GM12878 (cell line): Measurements from ENCODE around the gene TNRC18.
"Not testable (repeated sequence)": the region's sequence is repeated elsewhere in the genome, so short reads cannot be mapped to it uniquely, and the experiment has no call there.

Source experiments
- BMI1 ChIP-seq: fragments of 450-650 bp; IDR thresholded peaks from 2 replicates; pipeline ENCODE4 v1.6.1; 2016; ENCODE audit warnings: mild to moderate bottlenecking, moderate library complexity, borderline replicate concordance
- HDGF ChIP-seq: fragments of 450-650 bp; IDR thresholded peaks from 2 replicates; pipeline ENCODE4 v1.6.1; 2016; ENCODE audit warnings: antibody characterized with exemption
- RAD21 ChIP-seq: IDR thresholded peaks from 2 replicates; pipeline ENCODE4 v1.6.1; 2011; ENCODE audit warnings: mild to moderate bottlenecking, low read depth, low read length, moderate library complexity; ENCODE audit not compliant: insufficient read depth
- SIN3A ChIP-seq: IDR thresholded peaks from 2 replicates; pipeline ENCODE4 v1.6.1; 2012; ENCODE audit warnings: low read depth, low read length, improper control_type of control experiment
- SMAD1 ChIP-seq: fragments of 450-650 bp; IDR thresholded peaks from 2 replicates; pipeline ENCODE4 v1.6.1; 2018; ENCODE audit warnings: mild to moderate bottlenecking, low read depth; ENCODE audit not compliant: partially characterized antibody
- SP1 ChIP-seq: IDR thresholded peaks from one replicate; pipeline ENCODE4 v1.6.1; 2011; ENCODE audit warnings: low read depth, low read length
- TCF7 ChIP-seq: IDR thresholded peaks from 2 replicates; pipeline ENCODE4 v1.6.1; 2014; ENCODE audit warnings: antibody characterized with exemption, borderline replicate concordance
- TF ChIP-seq, protein P1 (sequence below), 3 experiments: IDR thresholded peaks in 2 of 3; conservative IDR thresholded peaks in 1 of 3; 2 replicates each; pipeline ENCODE4 v1.5.1; 2011; ENCODE audit warnings: low read depth in 3 of 3, low read length in 3 of 3, mild to moderate bottlenecking in 3 of 3, control low read depth in 2 of 3, moderate library complexity in 2 of 3, inconsistent platforms in 1 of 3, mixed read lengths in 1 of 3; ENCODE audit not compliant: control insufficient read depth in 2 of 3, insufficient read depth in 1 of 3; ENCODE audit errors: extremely low read depth in 1 of 3
- TF ChIP-seq, protein P2 (sequence below): IDR thresholded peaks from 2 replicates; pipeline ENCODE4 v1.6.1; 2011; ENCODE audit warnings: low read depth, mild to moderate bottlenecking, low read length, moderate library complexity, borderline replicate concordance; ENCODE audit errors: extremely low read depth
- TF ChIP-seq, protein P3 (sequence below): fragments of 450-650 bp; IDR thresholded peaks from 2 replicates; pipeline ENCODE4 v1.6.1; 2017; ENCODE audit warnings: mild to moderate bottlenecking

DNA sequence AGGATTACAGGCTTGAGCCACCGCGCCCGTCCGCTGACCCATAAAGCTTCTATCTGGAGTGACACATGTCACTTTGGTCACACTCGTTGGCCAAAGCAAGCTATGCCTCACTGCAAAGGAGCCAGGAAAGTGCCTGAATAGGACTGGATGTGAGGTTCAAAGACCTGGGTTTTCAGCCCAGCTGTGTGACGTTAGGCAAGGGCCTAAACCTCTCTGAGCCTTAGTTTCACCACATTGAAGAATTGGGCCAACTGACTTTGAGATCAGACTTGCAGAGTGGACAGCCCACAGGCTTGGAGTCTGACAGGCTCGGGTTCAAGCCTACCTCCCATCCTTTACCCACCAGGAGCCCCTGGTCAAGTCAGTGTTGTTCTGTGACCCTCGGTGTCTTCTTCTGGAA lies 135.1 kb downstream of the TNRC18 start:
- TF ChIP-seq, protein P1, sequence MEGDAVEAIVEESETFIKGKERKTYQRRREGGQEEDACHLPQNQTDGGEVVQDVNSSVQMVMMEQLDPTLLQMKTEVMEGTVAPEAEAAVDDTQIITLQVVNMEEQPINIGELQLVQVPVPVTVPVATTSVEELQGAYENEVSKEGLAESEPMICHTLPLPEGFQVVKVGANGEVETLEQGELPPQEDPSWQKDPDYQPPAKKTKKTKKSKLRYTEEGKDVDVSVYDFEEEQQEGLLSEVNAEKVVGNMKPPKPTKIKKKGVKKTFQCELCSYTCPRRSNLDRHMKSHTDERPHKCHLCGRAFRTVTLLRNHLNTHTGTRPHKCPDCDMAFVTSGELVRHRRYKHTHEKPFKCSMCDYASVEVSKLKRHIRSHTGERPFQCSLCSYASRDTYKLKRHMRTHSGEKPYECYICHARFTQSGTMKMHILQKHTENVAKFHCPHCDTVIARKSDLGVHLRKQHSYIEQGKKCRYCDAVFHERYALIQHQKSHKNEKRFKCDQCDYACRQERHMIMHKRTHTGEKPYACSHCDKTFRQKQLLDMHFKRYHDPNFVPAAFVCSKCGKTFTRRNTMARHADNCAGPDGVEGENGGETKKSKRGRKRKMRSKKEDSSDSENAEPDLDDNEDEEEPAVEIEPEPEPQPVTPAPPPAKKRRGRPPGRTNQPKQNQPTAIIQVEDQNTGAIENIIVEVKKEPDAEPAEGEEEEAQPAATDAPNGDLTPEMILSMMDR (IDR thresholded peaks at IDR 0.05 in 2 of 3, conservative IDR thresholded peaks at IDR 0.05 in 1 of 3; ENCODE audit: control insufficient read depth in 2 of 3, extremely low read depth in 1 of 3, insufficient read depth in 1 of 3, low read depth in 3 of 3, low read length in 3 of 3): not testable (repeated sequence)
- TF ChIP-seq, protein P2, sequence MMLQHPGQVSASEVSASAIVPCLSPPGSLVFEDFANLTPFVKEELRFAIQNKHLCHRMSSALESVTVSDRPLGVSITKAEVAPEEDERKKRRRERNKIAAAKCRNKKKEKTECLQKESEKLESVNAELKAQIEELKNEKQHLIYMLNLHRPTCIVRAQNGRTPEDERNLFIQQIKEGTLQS: not testable (repeated sequence)
- TF ChIP-seq, protein P3, sequence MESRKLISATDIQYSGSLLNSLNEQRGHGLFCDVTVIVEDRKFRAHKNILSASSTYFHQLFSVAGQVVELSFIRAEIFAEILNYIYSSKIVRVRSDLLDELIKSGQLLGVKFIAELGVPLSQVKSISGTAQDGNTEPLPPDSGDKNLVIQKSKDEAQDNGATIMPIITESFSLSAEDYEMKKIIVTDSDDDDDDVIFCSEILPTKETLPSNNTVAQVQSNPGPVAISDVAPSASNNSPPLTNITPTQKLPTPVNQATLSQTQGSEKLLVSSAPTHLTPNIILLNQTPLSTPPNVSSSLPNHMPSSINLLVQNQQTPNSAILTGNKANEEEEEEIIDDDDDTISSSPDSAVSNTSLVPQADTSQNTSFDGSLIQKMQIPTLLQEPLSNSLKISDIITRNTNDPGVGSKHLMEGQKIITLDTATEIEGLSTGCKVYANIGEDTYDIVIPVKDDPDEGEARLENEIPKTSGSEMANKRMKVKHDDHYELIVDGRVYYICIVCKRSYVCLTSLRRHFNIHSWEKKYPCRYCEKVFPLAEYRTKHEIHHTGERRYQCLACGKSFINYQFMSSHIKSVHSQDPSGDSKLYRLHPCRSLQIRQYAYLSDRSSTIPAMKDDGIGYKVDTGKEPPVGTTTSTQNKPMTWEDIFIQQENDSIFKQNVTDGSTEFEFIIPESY: not testable (repeated sequence)
- not testable (repeated sequence) for TF ChIP-seq RAD21, SMAD1, SP1, TCF7, SIN3A, BMI1, HDGF
